HepG2 (cell line): Measurements from ENCODE around the gene MAP2K1. TPM values are rescaled to one million over a fixed set of nuclear protein-coding genes. Genes with fewer than 3 reads are reported as not detected.

ENCODE experiments used
- ATAC-seq: fragments of 200-7000 bp; cut with Tn5 transposase; 3 replicates; pipeline ENCODE4 v1.9.1; 2020; ENCODE audit warnings: mild to moderate bottlenecking, moderate library complexity
- BruUV-seq: library from RNA; stranded (reverse); fragments of 400-500 nt; replicated peaks from 2 replicates; lab custom pipeline; 2021; lab: Mats Ljungman, UMichigan
- CTCF ChIA-PET: fragments of 300-600 bp; formaldehyde crosslinking; extraction: SDS; loops from one replicate; lab custom pipeline; 2021; ENCODE audit warnings: low total read pairs, inconsistent platforms, low intra/inter-chr PET ratio; lab: Yijun Ruan, JAX
- POLR2A ChIA-PET: fragments of 350-600 bp; sonication (Branson Sonifier 250); formaldehyde crosslinking; loops from one replicate; lab custom pipeline; 2020; ENCODE audit warnings: antibody characterized with exemption, inconsistent platforms; lab: Yijun Ruan, JAX
- DNase-seq: peaks from one replicate; pipeline ENCODE4 v3.0.0-alpha.2; 2015; ENCODE audit warnings: low spot score
- FAIRE-seq: peaks from 3 replicates; lab custom pipeline; 2011; peaks lifted over from hg19 to GRCh38; lab: Jason Lieb, UNC
- H2AFZ ChIP-seq: one replicate; pipeline ENCODE4 v1.6.1; 2011; ENCODE audit warnings: low read length, inconsistent platforms
- H3K27ac ChIP-seq: fragments of 300-600 bp; 3 replicates; pipeline ENCODE4 v1.8.0; 2011; ENCODE audit warnings: mixed run types, mild to moderate bottlenecking, mixed read lengths, low read length, inconsistent platforms; ENCODE audit not compliant: insufficient read depth; ENCODE audit errors: extremely low read length
- H3K27me3 ChIP-seq, 2 experiments: fragments of 200-600 bp in 1 of 2; 2 replicates in 1 of 2; 3 replicates in 1 of 2; pipeline versions ENCODE4 v1.6.0 to v1.8.0; 2011; ENCODE audit warnings: low read length in 2 of 2, mild to moderate bottlenecking in 2 of 2, moderate library complexity in 2 of 2, inconsistent platforms in 1 of 2; ENCODE audit not compliant: insufficient read depth in 2 of 2, control insufficient read depth in 1 of 2
- H3K36me3 ChIP-seq, 2 experiments: fragments of 200-600 bp in 1 of 2; replicated peaks in 1 of 2; 2 replicates in 1 of 2; 3 replicates in 1 of 2; pipeline versions ENCODE4 v1.5.1 to v1.8.0; 2011; ENCODE audit warnings: low read length in 2 of 2, inconsistent platforms in 1 of 2; ENCODE audit not compliant: insufficient read depth in 2 of 2, control insufficient read depth in 1 of 2
- H3K4me1 ChIP-seq: 2 replicates; pipeline ENCODE4 v1.5.1; 2012; ENCODE audit warnings: low read length, inconsistent platforms; ENCODE audit not compliant: insufficient read depth
- H3K4me2 ChIP-seq: 2 replicates; pipeline ENCODE4 v1.6.0; 2011; ENCODE audit warnings: low read depth, low read length, inconsistent platforms
- H3K4me3 ChIP-seq, 3 experiments: fragments of 200-600 bp in 1 of 3; sonication (generic), shearing (Covaris generic) in 1 of 3; replicated peaks in 1 of 3; 2 replicates each; pipeline ENCODE4 v1.5.1; 2011 to 2016; ENCODE audit warnings: low read length in 3 of 3, inconsistent platforms in 2 of 3, low read depth in 2 of 3, mild to moderate bottlenecking in 2 of 3, control low read depth in 1 of 3, mixed read lengths in 1 of 3; ENCODE audit not compliant: insufficient read depth in 1 of 3
- H3K79me2 ChIP-seq: one replicate; pipeline ENCODE4 v1.6.1; 2011; ENCODE audit warnings: low read length, inconsistent platforms; ENCODE audit not compliant: insufficient read depth
- H3K9ac ChIP-seq: 2 replicates; pipeline ENCODE4 v1.6.0; 2011; ENCODE audit warnings: mild to moderate bottlenecking, low read depth, low read length, inconsistent platforms; ENCODE audit not compliant: insufficient read depth
- H3K9me3 ChIP-seq: 2 replicates; pipeline ENCODE4 v1.5.1; 2012; ENCODE audit warnings: mild to moderate bottlenecking, low read length
- H4K20me1 ChIP-seq: 2 replicates; pipeline ENCODE4 v1.6.0; 2011; ENCODE audit warnings: inconsistent platforms, mild to moderate bottlenecking, low read length, moderate library complexity; ENCODE audit not compliant: insufficient read depth
- ATRX ChIP-seq: sonication (generic); formaldehyde crosslinking; IDR thresholded peaks from 2 replicates; pipeline ENCODE4 v1.4.0; 2020; ENCODE audit warnings: missing genetic modification reagents, borderline replicate concordance
- FOXA3 ChIP-seq: IDR thresholded peaks from 2 replicates; pipeline ENCODE4 v1.6.1; 2016; ENCODE audit warnings: missing genetic modification reagents, missing compliant biosample characterization
- HMGXB3 ChIP-seq: sonication (generic); formaldehyde crosslinking; IDR thresholded peaks from 2 replicates; pipeline ENCODE4 v1.4.0; 2020; ENCODE audit warnings: missing genetic modification reagents, borderline replicate concordance
- KAT7 ChIP-seq: IDR thresholded peaks from 2 replicates; pipeline ENCODE4 v1.6.1; 2018; ENCODE audit warnings: borderline replicate concordance, missing compliant biosample characterization
- NFIC ChIP-seq: IDR thresholded peaks from 2 replicates; pipeline ENCODE4 v1.6.1; 2012; ENCODE audit warnings: mild to moderate bottlenecking, low read length, inconsistent platforms
- PRDM15 ChIP-seq: sonication (generic); formaldehyde crosslinking; IDR thresholded peaks from 2 replicates; pipeline ENCODE4 v1.4.0; 2020; ENCODE audit warnings: missing genetic modification reagents
- SP1 ChIP-seq, 2 experiments: fragments of 450-650 bp in 1 of 2; sonication (generic) in 1 of 2; formaldehyde crosslinking in 1 of 2; IDR thresholded peaks; 2 replicates each; pipeline versions ENCODE4 v1.4.0 to v1.6.1; 2016 to 2020; ENCODE audit warnings: missing genetic modification reagents in 1 of 2
- TMF1 ChIP-seq: sonication (generic); formaldehyde crosslinking; IDR thresholded peaks from 2 replicates; pipeline ENCODE4 v1.8.1; 2022; ENCODE audit warnings: low read depth, missing genetic modification reagents
- ZBTB21 ChIP-seq: sonication (generic); formaldehyde crosslinking; IDR thresholded peaks from 2 replicates; pipeline ENCODE4 v1.4.0; 2020; ENCODE audit warnings: missing genetic modification reagents
- ZEB1 ChIP-seq: IDR thresholded peaks from 2 replicates; pipeline ENCODE4 v1.6.1; 2012; ENCODE audit warnings: mild to moderate bottlenecking, low read depth, inconsistent platforms; ENCODE audit not compliant: insufficient replicate concordance
- ZKSCAN8 ChIP-seq: IDR thresholded peaks from 2 replicates; pipeline ENCODE4 v1.6.1; 2016; ENCODE audit warnings: borderline replicate concordance, missing genetic modification reagents, missing compliant biosample characterization
- ZNF282 ChIP-seq: fragments of 450-650 bp; IDR thresholded peaks from 2 replicates; pipeline ENCODE4 v1.6.1; 2018; ENCODE audit not compliant: partially characterized antibody
- ZNF572 ChIP-seq: sonication (generic); formaldehyde crosslinking; IDR thresholded peaks from 2 replicates; pipeline ENCODE4 v1.5.1; 2020; ENCODE audit warnings: mild to moderate bottlenecking, missing genetic modification reagents
- ZNF577 ChIP-seq: sonication (generic); formaldehyde crosslinking; IDR thresholded peaks from 2 replicates; pipeline ENCODE4 v1.4.0; 2020; ENCODE audit warnings: mild to moderate bottlenecking, low read depth, missing genetic modification reagents, borderline replicate concordance
- ZNF672 ChIP-seq: sonication (generic); formaldehyde crosslinking; IDR thresholded peaks from 2 replicates; pipeline ENCODE4 v1.8.1; 2022; ENCODE audit warnings: missing genetic modification reagents
- ZNF720 ChIP-seq: sonication (generic); formaldehyde crosslinking; IDR thresholded peaks from 2 replicates; pipeline ENCODE4 v1.4.0; 2020; ENCODE audit warnings: missing genetic modification reagents
- ZNF773 ChIP-seq: sonication (generic); formaldehyde crosslinking; IDR thresholded peaks from 2 replicates; pipeline ENCODE4 v1.4.0; 2020; ENCODE audit warnings: missing genetic modification reagents, borderline replicate concordance
- ZNF883 ChIP-seq: sonication (generic); formaldehyde crosslinking; IDR thresholded peaks from 2 replicates; pipeline ENCODE4 v1.5.1; 2020; ENCODE audit warnings: mild to moderate bottlenecking, missing genetic modification reagents; ENCODE audit errors: not compliant biosample characterization
- ZSCAN12 ChIP-seq: sonication (generic); formaldehyde crosslinking; IDR thresholded peaks from 2 replicates; pipeline ENCODE4 v1.9.0; 2021; ENCODE audit warnings: mild to moderate bottlenecking, missing genetic modification reagents
- WGBS: methylation state at CpG from one replicate; pipeline ENCODE4 v1.1.6; 2017; ENCODE audit warnings: low lambda C conversion rate; 5-methylcytosine and 5-hydroxymethylcytosine counted together
- in situ Hi-C: cut with HindIII; loops from 2 replicates; pipeline ENCODE4 v1.10.0; 2017; ENCODE audit warnings: low pct_unique_long_range_greater_than_20kb; ENCODE audit not compliant: extremely low pct_ligation_motif_present
- intact Hi-C: fragments of 100-400 bp; cut with micrococcal nuclease; formaldehyde crosslinking; loops from one replicate; pipeline ENCODE4 v1.10.0; 2022; ENCODE audit not compliant: unreplicated experiment
- polyA plus RNA-seq, 8 experiments: library from polyadenylated mRNA; depleted of rRNA in 3 of 8; stranded (reverse) in 7 of 8; unstranded in 1 of 8; fragments of >200 nt; fragmentation: Illumina TruSeq in 4 of 8; extraction: Trizol in 4 of 8; gene quantifications; 2 replicates each; pipeline versions ENCODE4 v1.2.1 to v1.2.3, GENCODE V29; 2011 to 2016; ENCODE audit warnings: low read depth in 4 of 8, missing spikeins in 1 of 8, mixed read lengths in 1 of 8; ENCODE audit not compliant: insufficient read depth in 1 of 8
- total RNA-seq, 5 experiments: library from RNA; depleted of rRNA; stranded (reverse); fragments of >200 nt; fragmentation: Illumina TruSeq; extraction: Trizol; gene quantifications; 2 replicates each; pipeline ENCODE4 v1.2.3, GENCODE V29; 2016; ENCODE audit warnings: low read depth in 1 of 5

MAP2K1 gene
- total and polyA plus RNA-seq, 2 of the 13 experiments (the other 11 are each of a cell fraction or from before 2014, with no cell fraction given), result 24.1 to 49.2 TPM

- ATAC-seq (no peak), DNase-seq (no peak), FAIRE-seq (no peak)
- Histone ChIP-seq H3K4me1 (peaks cover 15% of the 10 kb centered on the region), H3K4me3 (no peak overlapping the region), H3K79me2 (no peaks in the 10 kb centered on the region), H3K4me2 (no peak overlapping the region), H3K9ac (no peak overlapping the region), H2AFZ (no peak overlapping the region), H4K20me1 (no peaks in the 10 kb centered on the region), H3K9me3 (no peaks in the 10 kb centered on the region), H3K27me3 (no peaks in the 10 kb centered on the region), H3K36me3 (peaks cover 4 to 9% of the 10 kb centered on the region in 2 experiments; a peak in 3 of 5 replicates), H3K27ac (no peak overlapping the region)
- no TSS peak for BruUV-seq
- in situ Hi-C loops (no loop called here), intact Hi-C loops (no loop called here)
- 93% methylated on average over 4 of the region's 4 CpGs for WGBS
- ChIA-PET CTCF (no interaction called here), POLR2A (no interaction called here)
- TF ChIP-seq ZNF773 (CRISPR knock-in tag) (no peak), ZEB1 (no peak), FOXA3 (CRISPR knock-in tag) (no peak), KAT7 (CRISPR knock-in tag) (no peak), ZNF282 (no peak), ZNF672 (CRISPR knock-in tag) (no peak), ZNF883 (CRISPR knock-in tag) (no peak), SP1 (IDR thresholded peaks at IDR 0.05) (no peak), SP1 (CRISPR knock-in tag; IDR thresholded peaks at IDR 0.05) (no peak), ZBTB21 (CRISPR knock-in tag) (no peak), PRDM15 (CRISPR knock-in tag) (no peak), ZSCAN12 (CRISPR knock-in tag) (no peak), ZNF577 (no peak), ATRX (CRISPR knock-in tag) (no peak), ZKSCAN8 (CRISPR knock-in tag) (no peak), ZNF720 (no peak), NFIC (no peak), HMGXB3 (CRISPR knock-in tag) (no peak), ZNF572 (CRISPR knock-in tag) (no peak), TMF1 (CRISPR knock-in tag) (no peak)
These were observed 75.9 kb downstream of the MAP2K1 start for GRCh38 chr15:66462627-66463026.
